K562 (cell line): Measurements from ENCODE around the gene NEUROD4. TPM values are rescaled to one million over a fixed set of nuclear protein-coding genes. Genes with fewer than 3 reads are reported as not detected.

ENCODE experiments used
- BRD9 ChIP-seq: fragments of 450-650 bp; IDR thresholded peaks from 2 replicates; pipeline ENCODE4 v1.6.1; 2018; ENCODE audit warnings: low read depth; ENCODE audit not compliant: partially characterized antibody
- CSDE1 ChIP-seq, 2 experiments: fragments of 450-650 bp; IDR thresholded peaks; 2 replicates each; pipeline ENCODE4 v1.6.1; 2016; ENCODE audit warnings: mild to moderate bottlenecking in 1 of 2
- E2F3 ChIP-seq: fragments of 250-450 bp; sonication (Bioruptor Pico); IDR thresholded peaks from 2 replicates; pipeline ENCODE4 v1.4.0; 2020; ENCODE audit warnings: mild to moderate bottlenecking
- HMGN3 ChIP-seq: IDR thresholded peaks from 2 replicates; pipeline ENCODE4 v1.6.1; 2011; ENCODE audit warnings: borderline replicate concordance, low read depth, mild to moderate bottlenecking, mixed read lengths, low read length; ENCODE audit not compliant: insufficient read length; ENCODE audit errors: extremely low read depth
- MECOM ChIP-seq: fragments of 250-450 bp; sonication (Bioruptor Pico); IDR thresholded peaks from 2 replicates; pipeline ENCODE4 v1.8.0; 2022; ENCODE audit warnings: inconsistent platforms
- MEF2A ChIP-seq: IDR thresholded peaks from 2 replicates; pipeline ENCODE4 v1.6.1; 2011; ENCODE audit warnings: low read depth, mild to moderate bottlenecking, low read length, moderate library complexity; ENCODE audit not compliant: control insufficient read depth
- NCOA2 ChIP-seq, 2 experiments: fragments of 450-650 bp; IDR thresholded peaks; 2 replicates each; pipeline ENCODE4 v1.6.1; 2018; ENCODE audit warnings: mild to moderate bottlenecking in 2 of 2, moderate library complexity in 1 of 2; ENCODE audit not compliant: partially characterized antibody in 2 of 2
- NFATC3 ChIP-seq: fragments of 450-650 bp; IDR thresholded peaks from 2 replicates; pipeline ENCODE4 v1.6.1; 2017; ENCODE audit warnings: mild to moderate bottlenecking
- NFXL1 ChIP-seq: fragments of 450-650 bp; formaldehyde crosslinking; IDR thresholded peaks from 2 replicates; pipeline ENCODE4 v1.4.0; 2021; ENCODE audit warnings: mild to moderate bottlenecking
- PHF20 ChIP-seq: fragments of 450-650 bp; IDR thresholded peaks from 2 replicates; pipeline ENCODE4 v1.6.1; 2018; ENCODE audit not compliant: partially characterized antibody
- SIX5 ChIP-seq, 2 experiments: IDR thresholded peaks; 2 replicates each; pipeline ENCODE4 v1.6.1; 2011; ENCODE audit warnings: low read length in 2 of 2, borderline replicate concordance in 1 of 2, low read depth in 1 of 2, mild to moderate bottlenecking in 1 of 2, moderate library complexity in 1 of 2; ENCODE audit not compliant: insufficient read depth in 1 of 2
- SMARCC2 ChIP-seq: fragments of 450-650 bp; IDR thresholded peaks from 2 replicates; pipeline ENCODE4 v1.6.1; 2017; ENCODE audit warnings: antibody characterized with exemption, moderate library complexity, mild to moderate bottlenecking, low read depth
- SMC3 ChIP-seq: conservative IDR thresholded peaks from 2 replicates; pipeline ENCODE4 v1.6.1; 2011; ENCODE audit warnings: low read depth, low read length, improper control_type of control experiment; ENCODE audit not compliant: insufficient read depth
- TEAD4 ChIP-seq, 2 experiments: sonication (generic) in 1 of 2; formaldehyde crosslinking in 1 of 2; IDR thresholded peaks; 2 replicates each; pipeline versions ENCODE4 v1.6.1 to v1.8.0; 2012 to 2022; ENCODE audit warnings: borderline replicate concordance in 1 of 2, inconsistent platforms in 1 of 2, low read length in 1 of 2, mild to moderate bottlenecking in 1 of 2, missing genetic modification reagents in 1 of 2
- TRIM24 ChIP-seq, 2 experiments: fragments of 450-650 bp; IDR thresholded peaks; 2 replicates each; pipeline ENCODE4 v1.6.1; 2016
- U2AF1 ChIP-seq: fragments of 200-400 bp; formaldehyde crosslinking; optimal IDR thresholded peaks from 2 replicates; pipeline ENCODE3; 2017; ENCODE audit warnings: mild to moderate bottlenecking, low read depth, low read length, moderate library complexity
- XRCC5 ChIP-seq: fragments of 200-400 bp; formaldehyde crosslinking; IDR thresholded peaks from 2 replicates; pipeline ENCODE4 v1.6.1; 2017; ENCODE audit warnings: low read depth, mild to moderate bottlenecking, low read length
- ZNF354B ChIP-seq: fragments of 250-450 bp; sonication (Bioruptor Pico); IDR thresholded peaks from 2 replicates; pipeline ENCODE4 v1.4.0; 2020
- polyA plus RNA-seq, 8 experiments: library from polyadenylated mRNA; depleted of rRNA in 4 of 8; stranded (reverse) in 5 of 8; unstranded in 3 of 8; fragments of >200 nt; fragmentation: Nextera tagmentation in 2 of 8; fragmentation: Illumina TruSeq in 1 of 8; extraction: Ambion mirVana in 2 of 8; extraction: Trizol in 1 of 8; gene quantifications; 2 replicates each; pipeline versions ENCODE4 v1.2.1 to v1.2.3, GENCODE V29; 2011 to 2014; ENCODE audit warnings: inconsistent platforms in 1 of 8, missing spikeins in 1 of 8
- total RNA-seq, 7 experiments: library from RNA; depleted of rRNA in 6 of 7; stranded (reverse); fragments of >200 nt in 6 of 7; fragmentation: Illumina TruSeq in 2 of 7; extraction: Trizol in 2 of 7; gene quantifications; 2 replicates each; pipeline versions ENCODE4 v1.2.1 to v1.2.3, GENCODE V29; 2011 to 2021; ENCODE audit warnings: low replicate concordance in 1 of 7
- TF ChIP-seq, protein P1 (sequence below): fragments of 150-350 bp; IDR thresholded peaks from 2 replicates; pipeline ENCODE4 v1.6.1; 2014; ENCODE audit warnings: low read depth, mild to moderate bottlenecking, low read length, borderline replicate concordance
- TF ChIP-seq, protein P2 (sequence below): sonication (generic); formaldehyde crosslinking; IDR thresholded peaks from 2 replicates; pipeline ENCODE4 v1.8.1; 2022; ENCODE audit warnings: missing genetic modification reagents
- TF ChIP-seq, protein P3 (sequence below): IDR thresholded peaks from 2 replicates; pipeline ENCODE4 v1.6.1; 2012; ENCODE audit warnings: low read depth, low read length, improper control_type of control experiment, borderline replicate concordance

NEUROD4 gene
- total and polyA plus RNA-seq, 9 of the 15 experiments (the other 6 are each of a cell fraction or from before 2014, with no cell fraction given): not detected

DNA sequence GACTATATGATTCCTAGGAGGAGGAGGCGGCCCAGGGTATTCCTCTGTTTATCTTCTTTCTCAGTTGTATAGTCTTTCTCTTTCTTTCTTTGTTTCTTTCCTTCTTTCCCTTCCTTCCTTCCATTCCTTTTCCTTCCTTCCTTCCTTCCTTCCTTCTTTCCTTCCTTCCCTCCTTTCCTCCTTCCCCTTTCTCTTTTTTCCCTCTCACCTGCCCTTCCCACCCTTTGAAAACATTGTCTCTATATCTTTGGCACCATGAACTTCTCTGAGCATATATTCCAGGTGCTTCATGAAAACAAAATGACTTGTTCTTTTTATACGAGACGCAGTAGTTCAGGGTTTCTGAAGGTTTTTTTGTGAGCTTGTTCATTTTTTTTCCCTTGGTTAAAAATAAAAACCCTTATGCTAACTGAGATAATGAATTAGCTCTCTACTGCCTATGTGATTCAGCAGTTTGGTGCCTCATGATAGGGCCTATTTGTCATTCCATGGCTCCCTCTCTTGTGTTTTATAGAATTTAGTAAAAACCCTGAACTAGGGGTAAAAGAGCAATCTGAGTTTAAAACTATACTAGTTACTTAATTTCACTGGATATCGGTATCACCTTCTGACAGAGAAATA lies 32.1 kb upstream of the NEUROD4 start (continued):
- TF ChIP-seq E2F3: no peak
- no peak for TF ChIP-seq PHF20
- peak in 1 of 2 experiments; percentile 10 for TF ChIP-seq NCOA2 (IDR thresholded peaks at IDR 0.05; ENCODE audit: partially characterized antibody in 2 of 2)
- no peak for TF ChIP-seq HMGN3
- TF ChIP-seq MEF2A: peak; percentile 89
- TF ChIP-seq, protein P1, sequence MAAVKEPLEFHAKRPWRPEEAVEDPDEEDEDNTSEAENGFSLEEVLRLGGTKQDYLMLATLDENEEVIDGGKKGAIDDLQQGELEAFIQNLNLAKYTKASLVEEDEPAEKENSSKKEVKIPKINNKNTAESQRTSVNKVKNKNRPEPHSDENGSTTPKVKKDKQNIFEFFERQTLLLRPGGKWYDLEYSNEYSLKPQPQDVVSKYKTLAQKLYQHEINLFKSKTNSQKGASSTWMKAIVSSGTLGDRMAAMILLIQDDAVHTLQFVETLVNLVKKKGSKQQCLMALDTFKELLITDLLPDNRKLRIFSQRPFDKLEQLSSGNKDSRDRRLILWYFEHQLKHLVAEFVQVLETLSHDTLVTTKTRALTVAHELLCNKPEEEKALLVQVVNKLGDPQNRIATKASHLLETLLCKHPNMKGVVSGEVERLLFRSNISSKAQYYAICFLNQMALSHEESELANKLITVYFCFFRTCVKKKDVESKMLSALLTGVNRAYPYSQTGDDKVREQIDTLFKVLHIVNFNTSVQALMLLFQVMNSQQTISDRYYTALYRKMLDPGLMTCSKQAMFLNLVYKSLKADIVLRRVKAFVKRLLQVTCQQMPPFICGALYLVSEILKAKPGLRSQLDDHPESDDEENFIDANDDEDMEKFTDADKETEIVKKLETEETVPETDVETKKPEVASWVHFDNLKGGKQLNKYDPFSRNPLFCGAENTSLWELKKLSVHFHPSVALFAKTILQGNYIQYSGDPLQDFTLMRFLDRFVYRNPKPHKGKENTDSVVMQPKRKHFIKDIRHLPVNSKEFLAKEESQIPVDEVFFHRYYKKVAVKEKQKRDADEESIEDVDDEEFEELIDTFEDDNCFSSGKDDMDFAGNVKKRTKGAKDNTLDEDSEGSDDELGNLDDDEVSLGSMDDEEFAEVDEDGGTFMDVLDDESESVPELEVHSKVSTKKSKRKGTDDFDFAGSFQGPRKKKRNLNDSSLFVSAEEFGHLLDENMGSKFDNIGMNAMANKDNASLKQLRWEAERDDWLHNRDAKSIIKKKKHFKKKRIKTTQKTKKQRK: no peak
- TF ChIP-seq, protein P2, sequence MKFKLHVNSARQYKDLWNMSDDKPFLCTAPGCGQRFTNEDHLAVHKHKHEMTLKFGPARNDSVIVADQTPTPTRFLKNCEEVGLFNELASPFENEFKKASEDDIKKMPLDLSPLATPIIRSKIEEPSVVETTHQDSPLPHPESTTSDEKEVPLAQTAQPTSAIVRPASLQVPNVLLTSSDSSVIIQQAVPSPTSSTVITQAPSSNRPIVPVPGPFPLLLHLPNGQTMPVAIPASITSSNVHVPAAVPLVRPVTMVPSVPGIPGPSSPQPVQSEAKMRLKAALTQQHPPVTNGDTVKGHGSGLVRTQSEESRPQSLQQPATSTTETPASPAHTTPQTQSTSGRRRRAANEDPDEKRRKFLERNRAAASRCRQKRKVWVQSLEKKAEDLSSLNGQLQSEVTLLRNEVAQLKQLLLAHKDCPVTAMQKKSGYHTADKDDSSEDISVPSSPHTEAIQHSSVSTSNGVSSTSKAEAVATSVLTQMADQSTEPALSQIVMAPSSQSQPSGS (CRISPR knock-in tag): no peak
- TF ChIP-seq U2AF1: peak; percentile 28
- TF ChIP-seq ZNF354B (CRISPR knock-in tag): no peak
- TF ChIP-seq NFATC3: peak; percentile 52; the same call in 1 of the 2 replicates
- TF ChIP-seq SMARCC2: peak; percentile 84; the same call in 1 of the 2 replicates
- TF ChIP-seq NFXL1 (CRISPR knock-in tag): no peak
- TF ChIP-seq TRIM24 (IDR thresholded peaks at IDR 0.05): peak; percentile 28 to 44; a peak in 1 of 4 replicates
- no peak for TF ChIP-seq SMC3
- TF ChIP-seq SIX5 (IDR thresholded peaks at IDR 0.05; ENCODE audit: borderline replicate concordance in 1 of 2, insufficient read depth in 1 of 2, low read depth in 1 of 2, low read length in 2 of 2): no peak
- peak; percentile 69 for TF ChIP-seq BRD9
- TF ChIP-seq TEAD4 (IDR thresholded peaks at IDR 0.05; ENCODE audit: low read length): peak; percentile 77
- no peak for TF ChIP-seq TEAD4 (CRISPR knock-in tag; IDR thresholded peaks at IDR 0.05; ENCODE audit: borderline replicate concordance)
- TF ChIP-seq, protein P3, sequence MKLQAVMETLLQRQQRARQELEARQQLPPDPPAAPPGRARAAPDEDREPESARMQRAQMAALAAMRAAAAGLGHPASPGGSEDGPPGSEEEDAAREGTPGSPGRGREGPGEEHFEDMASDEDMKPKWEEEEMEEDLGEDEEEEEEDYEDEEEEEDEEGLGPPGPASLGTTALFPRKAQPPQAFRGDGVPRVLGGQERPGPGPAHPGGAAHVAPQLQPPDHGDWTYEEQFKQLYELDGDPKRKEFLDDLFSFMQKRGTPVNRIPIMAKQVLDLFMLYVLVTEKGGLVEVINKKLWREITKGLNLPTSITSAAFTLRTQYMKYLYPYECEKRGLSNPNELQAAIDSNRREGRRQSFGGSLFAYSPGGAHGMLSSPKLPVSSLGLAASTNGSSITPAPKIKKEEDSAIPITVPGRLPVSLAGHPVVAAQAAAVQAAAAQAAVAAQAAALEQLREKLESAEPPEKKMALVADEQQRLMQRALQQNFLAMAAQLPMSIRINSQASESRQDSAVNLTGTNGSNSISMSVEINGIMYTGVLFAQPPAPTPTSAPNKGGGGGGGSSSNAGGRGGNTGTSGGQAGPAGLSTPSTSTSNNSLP: peak; percentile 62; the same call in 1 of the 2 replicates
- no peak for TF ChIP-seq MECOM (CRISPR knock-in tag)
- 0 out of 4 replicates have a peak, but pooled peaks of 1 of the 2 experiments have one; percentile 80 for TF ChIP-seq CSDE1 (IDR thresholded peaks at IDR 0.05)
- TF ChIP-seq XRCC5: no peak
